Caco-2 (cell line): Measurements from ENCODE around the gene MACROD2. TPM values are rescaled to one million over a fixed set of nuclear protein-coding genes. Genes with fewer than 3 reads are reported as not detected.
A peak's percentile ranks its signal among the peaks of the same experiment; 100 is the strongest.

Experiments
- BruUV-seq: library from RNA; stranded (reverse); fragments of 400-500 nt; replicated peaks from 2 replicates; lab custom pipeline; 2021; lab: Mats Ljungman, UMichigan
- CTCF ChIA-PET: fragments of 300-600 bp; sonication (Branson Sonifier 250); formaldehyde crosslinking; loops from one replicate; lab custom pipeline; 2022; ENCODE audit warnings: antibody characterized with exemption; lab: Charles Lee
- POLR2A ChIA-PET: fragments of 300-600 bp; sonication (Branson Sonifier 250); formaldehyde crosslinking; loops from one replicate; lab custom pipeline; 2022; ENCODE audit warnings: antibody characterized with exemption; lab: Charles Lee
- DNase-seq, 2 experiments: peaks; one replicate each; pipeline versions ENCODE4 v3.0.0 to v3.0.0-alpha.2; 2020 to 2022
- H3K27me3 ChIP-seq: replicated peaks from 2 replicates; pipeline ENCODE4 v1.6.0; 2011; ENCODE audit warnings: low read length; ENCODE audit not compliant: control insufficient read depth, insufficient read depth
- H3K36me3 ChIP-seq: 2 replicates; pipeline ENCODE4 v1.5.1; 2011; ENCODE audit warnings: low read length; ENCODE audit not compliant: control insufficient read depth, insufficient read depth
- H3K4me1 ChIP-seq: fragments of 250-450 bp; sonication (Bioruptor Pico); 2 replicates; pipeline ENCODE4 v1.5.1; 2020; ENCODE audit warnings: mild to moderate bottlenecking
- H3K4me3 ChIP-seq: 2 replicates; pipeline ENCODE4 v1.5.1; 2011; ENCODE audit warnings: low read depth, mild to moderate bottlenecking, control low read depth, low read length
- H3K9me3 ChIP-seq: fragments of 250-450 bp; sonication (Bioruptor Pico); 2 replicates; pipeline ENCODE4 v1.5.1; 2020; ENCODE audit warnings: mild to moderate bottlenecking, moderate library complexity
- H3K27ac Mint-ChIP-seq: one replicate; pipeline ENCODE4 v1.8.0; 2022; ENCODE audit warnings: mixed read lengths; ENCODE audit not compliant: unreplicated experiment
- H3K27me3 Mint-ChIP-seq: one replicate; pipeline ENCODE4 v1.8.0; 2022; ENCODE audit warnings: mixed read lengths; ENCODE audit not compliant: insufficient read depth, unreplicated experiment
- H3K36me3 Mint-ChIP-seq: one replicate; pipeline ENCODE4 v1.8.0; 2022; ENCODE audit warnings: mild to moderate bottlenecking, mixed read lengths; ENCODE audit not compliant: insufficient read depth, unreplicated experiment
- H3K4me1 Mint-ChIP-seq: one replicate; pipeline ENCODE4 v1.8.0; 2022; ENCODE audit warnings: low read depth, mixed read lengths; ENCODE audit not compliant: unreplicated experiment
- H3K4me3 Mint-ChIP-seq: one replicate; pipeline ENCODE4 v1.8.0; 2022; ENCODE audit warnings: mild to moderate bottlenecking, moderate library complexity, mixed read lengths; ENCODE audit not compliant: unreplicated experiment
- H3K9me3 Mint-ChIP-seq: one replicate; pipeline ENCODE4 v1.8.0; 2022; ENCODE audit warnings: mixed read lengths; ENCODE audit not compliant: unreplicated experiment
- CTCF ChIP-seq, 2 experiments: fragments of 200-600 bp in 1 of 2; IDR thresholded peaks; 1 replicate in 1 of 2; 2 replicates in 1 of 2; pipeline versions ENCODE4 v1.5.1 to v1.8.0; 2011 to 2022; ENCODE audit warnings: antibody characterized with exemption in 1 of 2, control low read depth in 1 of 2, inconsistent platforms in 1 of 2, low read depth in 1 of 2, low read length in 1 of 2, mild to moderate bottlenecking in 1 of 2, moderate library complexity in 1 of 2; ENCODE audit not compliant: insufficient read depth in 1 of 2, severe bottlenecking in 1 of 2, unreplicated experiment in 1 of 2
- intact Hi-C: fragments of 100-400 bp; cut with micrococcal nuclease; formaldehyde crosslinking; loops from one replicate; pipeline ENCODE4 v1.10.0; 2022; ENCODE audit not compliant: unreplicated experiment
- total RNA-seq: library from RNA; stranded (reverse); gene quantifications from 2 replicates; pipeline ENCODE4 v1.2.3, GENCODE V29; 2022

MACROD2 gene
- total RNA-seq, 1 experiment from 2014 or later: 6.4 TPM

GRCh38 chr20:15708984-15709598 lies 1713.8 kb downstream of the MACROD2 start:
- intact Hi-C loops: loop anchor here (10.0 kb wide), 2 partner anchors 226 to 766 kb away; no protein-coding TSS in a partner anchor
- TF ChIP-seq CTCF (IDR thresholded peaks at IDR 0.05; ENCODE audit: insufficient read depth in 1 of 2, low read depth in 1 of 2, low read length in 1 of 2, severe bottlenecking in 1 of 2, unreplicated experiment in 1 of 2): peak; percentile 30 to 45
- H3K27ac Mint-ChIP-seq: no peak overlapping the region
- peaks cover 14% of the 10 kb centered on the region for H3K4me1 Mint-ChIP-seq
- Histone ChIP-seq H3K27me3 (no peaks in the 10 kb centered on the region), H3K36me3 (no peaks in the 10 kb centered on the region), H3K4me3 (no peak overlapping the region), H3K4me1 (peaks cover 8% of the 10 kb centered on the region; the same call in 1 of the 2 replicates), H3K9me3 (no peaks in the 10 kb centered on the region)
- no peak overlapping the region for H3K4me3 Mint-ChIP-seq
- no peaks in the 10 kb centered on the region for H3K9me3 Mint-ChIP-seq
- POLR2A ChIA-PET: no interaction called here
- BruUV-seq: no TSS peak
- H3K36me3 Mint-ChIP-seq: no peaks in the 10 kb centered on the region
- DNase-seq: peak; percentile 43 to 62
- CTCF ChIA-PET: no interaction called here
- no peaks in the 10 kb centered on the region for H3K27me3 Mint-ChIP-seq

- Histone ChIP-seq H3K9me3 (no peaks in the 10 kb centered on the region), H3K4me1 (peaks cover 8% of the 10 kb centered on the region; the same call in 1 of the 2 replicates), H3K36me3 (no peaks in the 10 kb centered on the region), H3K27me3 (no peaks in the 10 kb centered on the region), H3K4me3 (no peak overlapping the region)
- POLR2A ChIA-PET: no interaction called here
- no peak for DNase-seq
- TF ChIP-seq CTCF (IDR thresholded peaks at IDR 0.05; ENCODE audit: insufficient read depth in 1 of 2, low read depth in 1 of 2, low read length in 1 of 2, severe bottlenecking in 1 of 2, unreplicated experiment in 1 of 2): no peak
- Mint-ChIP-seq H3K27ac (no peak overlapping the region), H3K27me3 (no peaks in the 10 kb centered on the region), H3K36me3 (no peaks in the 10 kb centered on the region), H3K4me1 (peaks cover 14% of the 10 kb centered on the region), H3K9me3 (no peaks in the 10 kb centered on the region), H3K4me3 (no peak overlapping the region)
- BruUV-seq: no TSS peak
- intact Hi-C loops: no loop called here
- CTCF ChIA-PET: no interaction called here
Measured at GRCh38 chr20:15710636-15711035, 1715.3 kb downstream of the MACROD2 start.

- peaks cover 8% of the 10 kb centered on the region; the same call in 1 of the 2 replicates for H3K4me1 ChIP-seq
- BruUV-seq: no TSS peak
- no peak for TF ChIP-seq CTCF (IDR thresholded peaks at IDR 0.05; ENCODE audit: insufficient read depth in 1 of 2, low read depth in 1 of 2, low read length in 1 of 2, severe bottlenecking in 1 of 2, unreplicated experiment in 1 of 2)
- ChIA-PET CTCF (interaction anchor here (0.6 kb wide), 1 partner anchor 809 kb away, joined by 3 read pairs; no protein-coding TSS in a partner anchor), POLR2A (no interaction called here)
- no peak overlapping the region for H3K4me3 ChIP-seq
- intact Hi-C loops: no loop called here
- H3K9me3 Mint-ChIP-seq: no peaks in the 10 kb centered on the region
- H3K4me1 Mint-ChIP-seq: peaks cover 14% of the 10 kb centered on the region
- H3K27me3 Mint-ChIP-seq: no peaks in the 10 kb centered on the region
- no peaks in the 10 kb centered on the region for H3K36me3 Mint-ChIP-seq
- no peaks in the 10 kb centered on the region for H3K27me3 ChIP-seq
- H3K36me3 ChIP-seq: no peaks in the 10 kb centered on the region
- no peak overlapping the region for H3K27ac Mint-ChIP-seq
- H3K4me3 Mint-ChIP-seq: no peak overlapping the region
- no peak for DNase-seq
- H3K9me3 ChIP-seq: no peaks in the 10 kb centered on the region
Measured at GRCh38 chr20:15711177-15711576, 1715.9 kb downstream of the MACROD2 start.
